HFFc6 (cell line): ENCODE results near the gene NUMA1. TPM values are rescaled to one million over a fixed set of nuclear protein-coding genes. Genes with fewer than 3 reads are reported as not detected.

Source experiments
- DNase-seq: peaks from one replicate; pipeline ENCODE4 v3.0.0-alpha.2; 2018
- H3K27ac Mint-ChIP-seq: 2 replicates; pipeline ENCODE4 v1.8.0; 2020; ENCODE audit warnings: mild to moderate bottlenecking, mixed read lengths
- H3K27me3 Mint-ChIP-seq: 2 replicates; pipeline ENCODE4 v1.8.0; 2021; ENCODE audit warnings: mild to moderate bottlenecking, moderate library complexity, mixed read lengths; ENCODE audit not compliant: insufficient read depth
- H3K36me3 Mint-ChIP-seq: 2 replicates; pipeline ENCODE4 v1.8.0; 2021; ENCODE audit warnings: low read depth, mixed read lengths
- H3K4me1 Mint-ChIP-seq: 2 replicates; pipeline ENCODE4 v1.8.0; 2020; ENCODE audit warnings: low read depth, mixed read lengths
- H3K4me3 Mint-ChIP-seq: 2 replicates; pipeline ENCODE4 v1.8.0; 2020; ENCODE audit warnings: mild to moderate bottlenecking, moderate library complexity, mixed read lengths
- H3K9me3 Mint-ChIP-seq: 2 replicates; pipeline ENCODE4 v1.8.0; 2020; ENCODE audit warnings: mild to moderate bottlenecking, mixed read lengths
- total RNA-seq, 6 experiments: library from RNA; stranded (reverse); fragmentation: NEBNext Ultra II Directional; extraction: Animal tissue kit (Norgen Biotek cat#: 25700); gene quantifications; 2 replicates in 1 of 6; 3 replicates in 5 of 6; pipeline ENCODE4 v1.2.3, GENCODE V29; 2021
- TF ChIP-seq, protein P1 (sequence below): fragments of 200-600 bp; sonication (generic); IDR thresholded peaks from 2 replicates; pipeline ENCODE4 v1.5.0; 2021; ENCODE audit warnings: antibody characterized with exemption, mild to moderate bottlenecking

Gene NUMA1
- total RNA-seq, 6 experiments from 2014 or later: 127 to 148 (median 137) TPM

DNA sequence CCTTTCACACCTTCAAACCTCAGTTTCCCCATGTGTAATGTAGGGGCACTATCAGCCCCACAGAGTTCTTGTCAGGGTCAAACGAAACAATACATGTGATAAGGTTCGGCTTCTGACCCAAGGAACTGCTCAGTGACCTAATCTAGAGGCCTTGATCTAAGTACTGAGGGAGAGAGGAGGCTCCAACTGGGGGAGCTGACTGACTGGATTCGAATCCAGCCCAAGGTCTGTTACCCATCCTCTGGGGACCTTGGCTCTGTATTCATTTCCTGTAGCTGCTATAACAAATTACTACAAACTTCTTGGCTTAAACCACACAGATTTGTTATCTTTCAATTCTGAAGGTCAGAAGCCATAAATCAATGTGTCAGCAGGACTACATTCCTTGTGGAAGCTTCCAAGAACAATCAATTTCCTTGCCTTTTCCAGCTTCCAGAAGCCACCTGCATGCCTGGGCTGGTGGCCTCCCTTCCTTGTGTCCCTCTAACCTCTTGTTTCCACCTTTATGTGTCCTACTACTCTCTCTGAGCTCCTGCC, 42.8 kb upstream of the NUMA1 start:
- no peak for DNase-seq
- TF ChIP-seq, protein P1, sequence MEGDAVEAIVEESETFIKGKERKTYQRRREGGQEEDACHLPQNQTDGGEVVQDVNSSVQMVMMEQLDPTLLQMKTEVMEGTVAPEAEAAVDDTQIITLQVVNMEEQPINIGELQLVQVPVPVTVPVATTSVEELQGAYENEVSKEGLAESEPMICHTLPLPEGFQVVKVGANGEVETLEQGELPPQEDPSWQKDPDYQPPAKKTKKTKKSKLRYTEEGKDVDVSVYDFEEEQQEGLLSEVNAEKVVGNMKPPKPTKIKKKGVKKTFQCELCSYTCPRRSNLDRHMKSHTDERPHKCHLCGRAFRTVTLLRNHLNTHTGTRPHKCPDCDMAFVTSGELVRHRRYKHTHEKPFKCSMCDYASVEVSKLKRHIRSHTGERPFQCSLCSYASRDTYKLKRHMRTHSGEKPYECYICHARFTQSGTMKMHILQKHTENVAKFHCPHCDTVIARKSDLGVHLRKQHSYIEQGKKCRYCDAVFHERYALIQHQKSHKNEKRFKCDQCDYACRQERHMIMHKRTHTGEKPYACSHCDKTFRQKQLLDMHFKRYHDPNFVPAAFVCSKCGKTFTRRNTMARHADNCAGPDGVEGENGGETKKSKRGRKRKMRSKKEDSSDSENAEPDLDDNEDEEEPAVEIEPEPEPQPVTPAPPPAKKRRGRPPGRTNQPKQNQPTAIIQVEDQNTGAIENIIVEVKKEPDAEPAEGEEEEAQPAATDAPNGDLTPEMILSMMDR: no peak
- peaks cover 19% of the 10 kb centered on the region for H3K9me3 Mint-ChIP-seq
- H3K27ac Mint-ChIP-seq: no peak overlapping the region
- H3K36me3 Mint-ChIP-seq: peaks cover 20% of the 10 kb centered on the region
- H3K4me3 Mint-ChIP-seq: no peak overlapping the region
- peaks cover 30% of the 10 kb centered on the region for H3K4me1 Mint-ChIP-seq
- no peaks in the 10 kb centered on the region; the same call in 1 of the 2 replicates for H3K27me3 Mint-ChIP-seq

DNA sequence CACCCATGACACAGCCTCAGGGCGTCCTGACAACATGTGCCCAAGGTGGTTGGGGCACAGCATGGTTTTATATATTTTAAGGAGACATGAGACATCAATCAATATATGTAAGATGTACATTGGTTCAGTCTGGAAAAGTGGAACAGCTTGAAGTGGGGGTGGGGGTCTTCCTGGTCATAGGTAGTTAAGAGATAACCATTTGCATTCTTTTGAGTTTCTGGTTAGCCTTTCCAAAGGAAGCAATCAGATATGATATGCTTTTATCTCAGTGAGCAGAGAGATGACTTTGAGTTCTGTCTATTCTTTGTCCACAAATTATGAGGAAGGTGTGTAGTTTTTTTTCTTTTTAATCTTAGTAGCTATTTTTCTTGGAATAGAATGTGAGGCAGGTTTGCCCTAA, 42.3 kb upstream of the NUMA1 start:
- no peak overlapping the region for H3K4me3 Mint-ChIP-seq
- DNase-seq: no peak
- H3K4me1 Mint-ChIP-seq: peaks cover 30% of the 10 kb centered on the region
- H3K27ac Mint-ChIP-seq: no peak overlapping the region
- peaks cover 14% of the 10 kb centered on the region for H3K36me3 Mint-ChIP-seq
- TF ChIP-seq, protein P1: no peak
- peaks cover 14% of the 10 kb centered on the region for H3K9me3 Mint-ChIP-seq
- H3K27me3 Mint-ChIP-seq: no peaks in the 10 kb centered on the region; the same call in 1 of the 2 replicates

DNA sequence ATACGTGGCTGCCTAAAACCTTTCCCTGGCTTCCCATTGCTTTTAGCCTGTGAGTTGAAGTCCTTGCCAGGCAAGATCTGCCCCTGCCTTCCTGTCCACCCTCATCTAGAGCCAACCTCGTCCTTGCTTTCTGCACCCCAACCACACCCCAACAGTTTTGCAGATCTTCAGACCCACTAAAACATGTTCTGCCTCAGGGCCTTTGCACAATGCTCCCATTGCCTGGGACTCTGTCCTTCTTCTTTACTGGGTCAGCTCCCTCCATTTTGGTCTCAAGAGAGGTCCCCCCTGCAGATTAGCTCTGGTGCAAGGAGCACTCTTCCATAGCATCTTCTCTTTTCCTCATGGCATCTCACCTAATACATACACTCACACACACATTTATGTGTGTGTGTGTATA, 40.6 kb upstream of the NUMA1 start:
- no peak overlapping the region for H3K27ac Mint-ChIP-seq
- H3K9me3 Mint-ChIP-seq: peaks cover 10% of the 10 kb centered on the region; the same call in 1 of the 2 replicates
- TF ChIP-seq, protein P1: no peak
- peaks cover 9% of the 10 kb centered on the region for H3K36me3 Mint-ChIP-seq
- DNase-seq: no peak
- H3K27me3 Mint-ChIP-seq: no peaks in the 10 kb centered on the region; the same call in 1 of the 2 replicates
- no peak overlapping the region for H3K4me3 Mint-ChIP-seq
- H3K4me1 Mint-ChIP-seq: peaks cover 42% of the 10 kb centered on the region

DNA sequence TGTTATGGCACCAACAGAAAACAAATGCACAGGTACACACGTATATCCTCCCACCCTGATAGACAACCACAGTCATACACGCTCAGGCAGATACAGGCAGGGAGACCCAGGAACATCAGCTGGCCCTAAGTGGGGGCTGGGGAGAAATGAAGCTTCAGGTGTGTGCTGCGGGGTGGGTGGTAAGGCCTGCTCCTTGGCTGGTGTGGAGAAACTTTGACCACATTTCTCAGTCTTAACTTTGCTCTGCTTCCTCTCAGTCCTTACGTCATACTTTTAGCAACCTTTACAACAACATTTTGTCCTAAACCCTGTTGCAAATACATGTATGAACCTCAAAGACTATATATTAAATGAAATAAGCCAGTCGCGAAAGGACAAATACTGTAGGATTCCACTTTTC, 38.9 kb upstream of the NUMA1 start:
- peaks cover 14% of the 10 kb centered on the region for H3K36me3 Mint-ChIP-seq
- no peak overlapping the region for H3K27ac Mint-ChIP-seq
- no peaks in the 10 kb centered on the region; the same call in 1 of the 2 replicates for H3K27me3 Mint-ChIP-seq
- TF ChIP-seq, protein P1: no peak
- peaks cover 59% of the 10 kb centered on the region for H3K4me1 Mint-ChIP-seq
- H3K9me3 Mint-ChIP-seq: 0 out of 2 replicates have a peak, but pooled peaks cover under 1% of the 10 kb centered on the region
- no peak overlapping the region for H3K4me3 Mint-ChIP-seq
- no peak for DNase-seq

DNA sequence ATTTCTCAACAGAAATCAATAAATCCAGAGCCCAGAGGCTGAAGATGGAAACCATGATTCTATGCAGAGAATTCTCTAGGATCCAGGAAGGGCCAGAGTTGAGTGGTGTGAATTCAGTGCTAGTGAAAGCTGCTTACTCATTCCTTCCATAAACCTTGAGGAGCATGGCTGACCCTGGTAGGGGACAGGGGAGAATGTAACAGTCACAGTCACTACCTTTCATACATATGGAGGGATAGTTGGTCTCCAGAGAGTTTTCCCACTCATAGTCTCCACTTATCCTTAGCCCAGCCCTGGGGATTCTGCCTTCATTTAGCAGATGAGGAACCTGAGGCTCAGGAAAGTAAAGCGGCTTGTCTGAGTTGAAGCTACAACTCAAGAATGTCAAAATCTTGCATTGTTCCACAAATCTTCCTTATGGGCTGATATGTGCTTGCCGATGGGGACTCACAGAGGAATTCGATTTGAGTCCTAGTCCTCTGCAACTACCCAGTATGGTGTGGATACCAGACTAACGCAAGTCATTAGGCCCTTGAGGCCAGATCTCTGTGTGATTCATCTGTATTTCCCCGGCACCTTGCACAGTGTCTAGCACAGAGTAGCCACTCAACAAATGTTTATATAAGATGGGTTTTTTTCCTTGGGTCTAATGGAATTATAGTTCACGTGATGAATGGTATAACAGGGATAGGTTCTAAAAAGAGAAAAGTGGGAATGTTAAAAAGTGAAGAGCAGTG, 35.8 kb upstream of the NUMA1 start:
- peaks cover 16% of the 10 kb centered on the region for H3K36me3 Mint-ChIP-seq
- peak overlapping the region; percentile 100 for H3K27ac Mint-ChIP-seq
- H3K9me3 Mint-ChIP-seq: no peaks in the 10 kb centered on the region
- H3K27me3 Mint-ChIP-seq: peaks cover 6% of the 10 kb centered on the region; the same call in 1 of the 2 replicates
- DNase-seq: no peak
- no peak overlapping the region for H3K4me3 Mint-ChIP-seq
- peaks cover 67% of the 10 kb centered on the region for H3K4me1 Mint-ChIP-seq
- TF ChIP-seq, protein P1: no peak
